ENCODE measurements around the gene IQGAP1.

The IQGAP1 gene

GRCh38 chr15:90469723-90470122, 81.7 kb downstream of the IQGAP1 start:
- Mint-ChIP-seq H3K4me1 (peaks cover 13% of the 10 kb centered on the region), H3K27ac (no peak overlapping the region), H3K9me3 (no peaks in the 10 kb centered on the region), H3K4me3 (no peak overlapping the region), H3K27me3 (no peaks in the 10 kb centered on the region)
- DNase-seq (no peak), ATAC-seq (no peak)

DNA sequence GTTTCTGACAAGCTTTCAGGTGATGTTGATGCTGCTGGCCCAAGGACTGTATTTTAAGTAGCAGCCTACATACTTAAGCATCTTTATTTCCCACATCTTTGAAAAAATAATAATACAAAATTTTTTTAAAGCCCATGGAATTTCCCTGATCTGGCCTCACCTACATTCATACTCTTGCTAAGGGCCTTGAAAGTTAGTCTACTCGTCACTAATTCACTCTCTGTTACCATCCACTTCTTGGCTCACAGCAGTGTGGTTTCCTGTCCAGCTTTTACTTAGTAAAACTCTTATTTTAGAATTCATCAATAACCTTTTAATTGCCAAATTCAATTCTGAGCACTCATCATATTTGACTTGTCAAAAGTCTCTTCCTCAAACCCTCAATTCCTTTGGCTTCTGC, 82.4 kb downstream of the IQGAP1 start:
- Mint-ChIP-seq H3K9me3 (no peaks in the 10 kb centered on the region), H3K27me3 (no peaks in the 10 kb centered on the region), H3K4me3 (no peak overlapping the region), H3K4me1 (peaks cover 13% of the 10 kb centered on the region), H3K27ac (peak overlapping the region in 1 of 2 donors; percentile 77)
- no peak for ATAC-seq
- no peak for DNase-seq

- no peak overlapping the region for H3K4me3 Mint-ChIP-seq
- no peak for DNase-seq
Observed at GRCh38 chr15:90471126-90471525, 83.1 kb downstream of the IQGAP1 start.

DNA sequence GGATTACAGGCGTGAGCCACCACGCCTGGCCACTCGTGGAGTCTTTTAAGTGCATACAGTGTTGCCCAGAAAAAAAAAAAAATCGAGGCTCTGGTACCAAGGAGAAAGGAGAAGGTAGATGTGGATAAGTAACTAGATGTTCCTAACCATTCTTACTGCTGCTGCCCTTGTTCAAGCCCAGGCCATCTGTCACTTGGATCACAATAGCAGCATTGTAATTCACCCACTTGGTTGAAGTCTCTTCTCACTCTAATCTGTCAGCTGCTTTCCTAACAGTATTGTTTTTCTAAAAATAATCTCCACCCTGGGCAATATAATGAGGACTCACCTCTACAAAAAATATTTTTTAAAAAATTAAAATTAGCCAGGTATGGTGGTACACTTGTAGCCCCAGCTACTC, 83.7 kb downstream of the IQGAP1 start:
- Mint-ChIP-seq H3K9me3 (no peaks in the 10 kb centered on the region), H3K27ac (no peak overlapping the region), H3K4me3 (no peak overlapping the region), H3K27me3 (no peaks in the 10 kb centered on the region), H3K4me1 (peaks cover 13% of the 10 kb centered on the region)
- no peak for ATAC-seq
- no peak for DNase-seq

More at GRCh38 chr15:90471126-90471525, 83.1 kb downstream of the IQGAP1 start:
- Mint-ChIP-seq H3K27me3 (no peaks in the 10 kb centered on the region), H3K4me1 (peaks cover 13% of the 10 kb centered on the region), H3K9me3 (no peaks in the 10 kb centered on the region), H3K27ac (peak overlapping the region in 1 of 2 donors; percentile 43)
- no peak for ATAC-seq

DNA sequence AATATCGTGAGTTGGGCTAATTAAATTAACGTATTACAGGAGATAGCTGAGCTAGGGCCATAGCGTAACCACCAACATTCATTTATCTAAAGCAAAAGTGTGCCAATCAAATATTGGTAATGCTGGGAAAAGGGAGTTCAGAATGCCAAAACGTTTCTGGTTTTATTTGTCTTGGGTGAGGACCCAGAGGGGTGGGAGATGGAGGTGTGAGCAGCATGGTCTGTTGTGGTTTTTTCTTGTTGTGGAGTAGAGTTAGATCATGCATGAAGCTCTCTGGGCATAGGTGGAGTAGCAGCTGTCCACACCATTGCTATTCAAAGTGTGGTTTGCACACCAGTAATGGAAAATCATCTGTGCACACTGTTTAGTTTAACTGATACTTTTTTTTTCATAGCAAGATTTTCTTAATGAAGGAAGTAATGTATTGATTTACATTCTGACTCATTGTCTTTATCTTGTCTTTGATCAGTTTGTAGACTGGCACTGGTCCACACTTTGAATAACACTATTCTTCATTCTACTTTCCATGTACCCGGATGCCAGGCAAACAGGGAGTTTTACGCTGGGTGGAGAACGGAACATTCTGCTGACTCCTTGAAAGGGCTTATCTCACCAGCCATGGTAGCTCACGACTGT, 90.9 kb downstream of the IQGAP1 start:
- peaks cover 29% of the 10 kb centered on the region for H3K4me1 Mint-ChIP-seq
- ATAC-seq (no peak), DNase-seq (no peak)
- no peak overlapping the region for H3K4me3 Mint-ChIP-seq
- no peak overlapping the region for H3K27ac Mint-ChIP-seq
- H3K9me3 Mint-ChIP-seq: no peaks in the 10 kb centered on the region
- no peaks in the 10 kb centered on the region for H3K27me3 Mint-ChIP-seq

GRCh38 chr15:90479656-90480055, 91.6 kb downstream of the IQGAP1 start:
- H3K27ac Mint-ChIP-seq: no peak overlapping the region
- no peak for DNase-seq
- H3K9me3 Mint-ChIP-seq: no peaks in the 10 kb centered on the region
- no peak for ATAC-seq
- H3K27me3 Mint-ChIP-seq: no peaks in the 10 kb centered on the region
- no peak overlapping the region for H3K4me3 Mint-ChIP-seq
- H3K4me1 Mint-ChIP-seq: peaks cover 29% of the 10 kb centered on the region

GRCh38 chr15:90481023-90481422, 93.0 kb downstream of the IQGAP1 start:
- Mint-ChIP-seq H3K27ac (no peak overlapping the region), H3K9me3 (no peaks in the 10 kb centered on the region), H3K4me1 (peaks cover 29% of the 10 kb centered on the region), H3K27me3 (no peaks in the 10 kb centered on the region), H3K4me3 (no peak overlapping the region)
- DNase-seq: peak; percentile 13 to 36
- ATAC-seq: peak; percentile 91

- Mint-ChIP-seq H3K4me3 (no peak overlapping the region), H3K27ac (no peak overlapping the region), H3K27me3 (no peaks in the 10 kb centered on the region), H3K4me1 (peaks cover 29% of the 10 kb centered on the region), H3K9me3 (no peaks in the 10 kb centered on the region)
- DNase-seq (peak in 1 of 2 donors; percentile 29), ATAC-seq (peak; percentile 65)
Observed at GRCh38 chr15:90482124-90483011, 94.3 kb downstream of the IQGAP1 start.

DNA sequence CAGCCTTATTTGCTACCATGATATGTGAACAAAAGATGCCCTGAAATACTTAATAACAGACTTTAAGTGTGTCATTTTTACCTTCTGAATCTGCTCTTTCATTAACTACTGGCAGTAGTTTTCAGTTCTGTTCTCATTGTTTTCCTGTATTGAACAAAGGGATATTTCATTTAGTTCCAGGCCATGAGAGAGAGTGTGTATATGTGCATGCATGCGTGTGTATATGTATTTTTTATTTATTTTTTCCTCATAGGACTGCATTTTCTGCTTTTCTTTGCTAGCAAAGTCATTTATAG, 94.9 kb downstream of the IQGAP1 start:
- Mint-ChIP-seq H3K4me1 (peaks cover 29% of the 10 kb centered on the region), H3K27ac (no peak overlapping the region), H3K4me3 (no peak overlapping the region), H3K9me3 (no peaks in the 10 kb centered on the region), H3K27me3 (no peaks in the 10 kb centered on the region)
- DNase-seq (no peak), ATAC-seq (no peak)

DNA sequence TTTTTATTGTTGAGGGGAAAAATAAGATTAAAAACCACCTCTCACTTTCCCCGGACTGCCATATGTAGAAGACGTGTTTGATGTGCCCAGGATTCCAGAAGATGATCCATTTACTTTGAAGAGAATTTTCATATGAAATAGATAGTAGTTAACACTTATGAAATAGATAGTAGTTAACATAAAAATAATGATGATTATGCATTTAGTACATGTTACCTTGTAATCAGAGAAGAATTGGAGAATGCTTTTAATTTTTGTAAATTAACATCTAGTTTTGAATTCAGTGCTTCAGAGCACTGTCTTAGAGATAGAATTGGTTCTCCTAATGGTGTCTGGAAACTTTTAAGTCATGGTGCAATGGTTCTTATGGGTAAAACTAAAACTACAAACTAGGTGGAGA, 95.6 kb downstream of the IQGAP1 start:
- Mint-ChIP-seq H3K4me1 (peaks cover 25% of the 10 kb centered on the region), H3K27me3 (no peaks in the 10 kb centered on the region), H3K27ac (no peak overlapping the region), H3K4me3 (no peak overlapping the region), H3K9me3 (no peaks in the 10 kb centered on the region)
- DNase-seq (no peak), ATAC-seq (no peak)

GRCh38 chr15:90487186-90487585, 99.1 kb downstream of the IQGAP1 start:
- no peaks in the 10 kb centered on the region for H3K4me1 Mint-ChIP-seq
- H3K27ac Mint-ChIP-seq: no peak overlapping the region
- H3K27me3 Mint-ChIP-seq: no peaks in the 10 kb centered on the region
- H3K4me3 Mint-ChIP-seq: no peak overlapping the region
- ATAC-seq (no peak), DNase-seq (no peak)
- no peaks in the 10 kb centered on the region for H3K9me3 Mint-ChIP-seq

DNA sequence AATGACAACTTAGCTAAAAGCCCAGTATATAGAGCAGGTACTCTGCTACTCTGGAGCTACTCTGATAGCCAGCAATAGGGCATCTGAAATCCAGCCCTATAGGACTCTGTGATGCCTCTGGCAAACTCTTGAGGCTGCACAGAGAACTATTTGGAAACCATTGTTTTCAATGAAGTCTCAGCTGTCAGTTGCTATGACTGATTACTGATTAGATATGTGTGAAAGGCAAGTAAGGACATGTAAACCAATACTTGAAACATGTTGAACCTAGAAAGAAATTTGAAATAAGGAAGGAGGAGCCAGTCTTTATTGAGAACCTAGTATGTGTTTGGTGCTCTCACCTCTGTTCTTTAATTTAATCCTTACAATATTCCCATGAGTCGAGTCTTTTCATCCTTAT, 101.5 kb downstream of the IQGAP1 start:
- no peak overlapping the region for H3K4me3 Mint-ChIP-seq
- H3K27ac Mint-ChIP-seq: peak overlapping the region; percentile 22 to 46
- H3K9me3 Mint-ChIP-seq: no peaks in the 10 kb centered on the region
- H3K4me1 Mint-ChIP-seq: peaks cover 15% of the 10 kb centered on the region
- H3K27me3 Mint-ChIP-seq: no peaks in the 10 kb centered on the region
- ATAC-seq (no peak), DNase-seq (no peak)

- H3K4me3 Mint-ChIP-seq: no peak overlapping the region
- H3K27ac Mint-ChIP-seq: peak overlapping the region in 1 of 2 donors; percentile 22
- no peak for ATAC-seq
- no peaks in the 10 kb centered on the region for H3K9me3 Mint-ChIP-seq
- peaks cover 15% of the 10 kb centered on the region for H3K4me1 Mint-ChIP-seq
- no peaks in the 10 kb centered on the region for H3K27me3 Mint-ChIP-seq
- DNase-seq: no peak
Observed at GRCh38 chr15:90489944-90490343, 101.9 kb downstream of the IQGAP1 start.

GRCh38 chr15:90493647-90494046, 105.6 kb downstream of the IQGAP1 start:
- DNase-seq: no peak

DNA sequence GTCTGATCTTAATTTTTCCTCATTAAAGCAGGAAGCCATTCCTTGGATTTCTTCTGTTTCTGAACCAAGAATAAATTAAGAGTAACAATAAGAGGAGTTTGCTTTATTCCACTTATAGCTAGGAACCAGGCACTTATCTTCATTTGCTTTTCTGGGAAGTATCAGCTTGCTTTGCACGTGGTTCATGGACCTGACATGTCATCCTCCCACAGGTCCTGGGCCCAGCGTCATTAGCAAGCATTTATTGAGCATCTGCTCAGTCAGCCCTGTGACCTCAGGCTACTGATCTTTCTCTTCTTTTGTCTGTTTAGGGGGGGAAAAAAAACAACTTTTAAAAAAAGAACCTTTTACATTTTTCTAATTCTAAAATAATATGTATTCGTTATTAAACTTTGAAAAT, 107.0 kb downstream of the IQGAP1 start:
- Mint-ChIP-seq H3K9me3 (no peaks in the 10 kb centered on the region), H3K27me3 (no peaks in the 10 kb centered on the region), H3K4me3 (no peak overlapping the region), H3K27ac (no peak overlapping the region), H3K4me1 (peaks cover 15% of the 10 kb centered on the region)
- ATAC-seq (no peak), DNase-seq (no peak)

More at GRCh38 chr15:90493647-90494046, 105.6 kb downstream of the IQGAP1 start:
- Mint-ChIP-seq H3K27me3 (no peaks in the 10 kb centered on the region), H3K9me3 (no peaks in the 10 kb centered on the region), H3K4me1 (peaks cover 15% of the 10 kb centered on the region), H3K27ac (no peak overlapping the region), H3K4me3 (no peak overlapping the region)
- ATAC-seq: no peak

DNA sequence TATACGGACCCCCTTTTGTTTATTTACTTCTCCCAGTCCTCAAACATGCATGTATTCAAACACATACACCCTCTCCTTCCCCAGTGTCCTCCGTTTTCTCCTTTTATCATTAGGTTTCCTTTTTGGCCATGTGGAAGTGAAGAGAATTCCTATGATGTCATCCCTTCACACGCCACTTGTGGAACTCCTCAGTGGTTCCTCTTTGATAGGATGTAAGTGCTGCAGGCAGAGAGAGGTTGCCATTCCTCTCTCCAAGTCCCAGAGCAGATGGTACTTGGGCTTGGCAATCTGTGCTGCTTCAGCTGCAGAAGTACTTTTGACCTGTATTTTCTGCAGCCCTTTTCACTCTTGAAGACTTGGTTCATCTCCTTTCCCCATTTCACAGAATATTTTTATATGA, 108.7 kb downstream of the IQGAP1 start:
- H3K27ac Mint-ChIP-seq: no peak overlapping the region
- H3K27me3 Mint-ChIP-seq: no peaks in the 10 kb centered on the region

More for the DNA sequence above, 108.7 kb downstream of the IQGAP1 start:
- Mint-ChIP-seq H3K4me3 (no peak overlapping the region), H3K9me3 (no peaks in the 10 kb centered on the region), H3K4me1 (peaks cover 15% of the 10 kb centered on the region)
- ATAC-seq: no peak
- DNase-seq: no peak

Measured in stimulated activated naive CD8-positive, alpha-beta T cell treated with anti-CD3 and anti-CD28 coated beads, Interleukin-15, amount 100 ng/mL, for 72 hours (primary cell).